NOMO-1 treated with dmso at 0.1 percent for 144 hours (cell line): ENCODE results near the gene IFNA17.
"Not testable (repeated sequence)": the region's sequence is repeated elsewhere in the genome, so short reads cannot be mapped to it uniquely, and the experiment has no call there.

Experiments
- DNase-seq: peaks from one replicate; lab custom pipeline; 2025; ENCODE audit not compliant: unreplicated experiment; lab: John Stamatoyannopoulos, UW

IFNA17 gene

GRCh38 chr9:21228122-21228521, at the start of gene IFNA17:
IFNA17 (minus strand) TSS chr9:21228222; CDS start chr9:21228173, 49 bp downstream.
- no peak for DNase-seq

GRCh38 chr9:21268347-21268657, 40.3 kb upstream of the IFNA17 start:
- no peak for DNase-seq

GRCh38 chr9:21267485-21268346, 39.7 kb upstream of the IFNA17 start:
- no peak for DNase-seq

- DNase-seq, result no peak
Observed at GRCh38 chr9:21266733-21267484, 38.9 kb upstream of the IFNA17 start.

- no peak for DNase-seq
Observed at GRCh38 chr9:21265421-21266189, 37.6 kb upstream of the IFNA17 start.

GRCh38 chr9:21255538-21256212, 27.7 kb upstream of the IFNA17 start:
- no peak for DNase-seq

- no peak for DNase-seq
Observed at GRCh38 chr9:21252721-21253547, 24.9 kb upstream of the IFNA17 start.

- DNase-seq, result no peak
Observed at GRCh38 chr9:21251638-21252037, 23.6 kb upstream of the IFNA17 start.

- no peak for DNase-seq
Observed at GRCh38 chr9:21251190-21251589, 23.2 kb upstream of the IFNA17 start.

- no peak for DNase-seq
Observed at GRCh38 chr9:21244836-21245235, 16.8 kb upstream of the IFNA17 start.

- no peak for DNase-seq
Observed at GRCh38 chr9:21239911-21240310, 11.9 kb upstream of the IFNA17 start, which contains the start of gene IFNA14. IFNA14 (minus strand) TSS chr9:21240005; CDS start chr9:21239935, 70 bp downstream.

GRCh38 chr9:21236360-21236714, 8.3 kb upstream of the IFNA17 start:
- DNase-seq, result not testable (repeated sequence)

- not testable (repeated sequence) for DNase-seq
Observed at GRCh38 chr9:21235468-21236359, 7.7 kb upstream of the IFNA17 start.

GRCh38 chr9:21234153-21234687, 6.2 kb upstream of the IFNA17 start:
- DNase-seq, result no peak

- no peak for DNase-seq
Observed at GRCh38 chr9:21233258-21233657, 5.2 kb upstream of the IFNA17 start.

GRCh38 chr9:21217211-21217610, 10.8 kb downstream of the IFNA17 start, which contains the start of gene IFNA16:
IFNA16 (minus strand) TSS chr9:21217311; CDS start chr9:21217305, 6 bp downstream.
- DNase-seq, result not testable (repeated sequence)

- not testable (repeated sequence) for DNase-seq
Observed at GRCh38 chr9:21213411-21214326, 14.4 kb downstream of the IFNA17 start.

- not testable (repeated sequence) for DNase-seq
Observed at GRCh38 chr9:21212160-21212559, 15.9 kb downstream of the IFNA17 start.
